Endothelial cell of umbilical vein (primary cell): ENCODE data around the gene MC5R.

Experiments
- EZH2 ChIP-seq: IDR thresholded peaks from 2 replicates; pipeline ENCODE4 v1.6.1; 2012; ENCODE audit warnings: borderline replicate concordance, low read depth, mild to moderate bottlenecking, moderate library complexity, low read length, inconsistent platforms; ENCODE audit not compliant: severe bottlenecking
- FOS ChIP-seq: IDR thresholded peaks from 2 replicates; pipeline ENCODE4 v1.6.1; 2011; ENCODE audit warnings: mild to moderate bottlenecking, low read length, moderate library complexity, borderline replicate concordance; ENCODE audit not compliant: insufficient read depth
- GATA2 ChIP-seq: IDR thresholded peaks from 2 replicates; pipeline ENCODE4 v1.7.0; 2011; ENCODE audit warnings: low read depth, mild to moderate bottlenecking, moderate library complexity, mixed read lengths, low read length; ENCODE audit not compliant: insufficient read length, insufficient read depth
- JUN ChIP-seq: IDR thresholded peaks from 2 replicates; pipeline ENCODE4 v1.6.1; 2011; ENCODE audit warnings: borderline replicate concordance, low read depth; ENCODE audit not compliant: insufficient read length, insufficient read depth
- MYC ChIP-seq: IDR thresholded peaks from one replicate; pipeline ENCODE4 v1.6.1; 2011; ENCODE audit warnings: mild to moderate bottlenecking, low read depth, low read length
- POLR2A ChIP-seq: IDR thresholded peaks from 2 replicates; pipeline ENCODE4 v1.6.1; 2012; ENCODE audit warnings: low read depth, mild to moderate bottlenecking, control low read depth, low read length
- POLR2AphosphoS5 ChIP-seq: IDR thresholded peaks from 2 replicates; pipeline ENCODE4 v1.6.1; 2012; ENCODE audit warnings: low read depth, mild to moderate bottlenecking, control low read depth, low read length, moderate library complexity; ENCODE audit not compliant: insufficient read depth
- TF ChIP-seq, protein P1 (sequence below), 2 donors: IDR thresholded peaks; 1 replicate in 1 of 2; 2 replicates in 1 of 2; pipeline ENCODE4 v1.5.1; 2011; ENCODE audit warnings: low read length in 2 of 2, mild to moderate bottlenecking in 2 of 2, moderate library complexity in 2 of 2, control low read depth in 1 of 2, inconsistent platforms in 1 of 2, low read depth in 1 of 2; ENCODE audit not compliant: insufficient read depth in 1 of 2; ENCODE audit errors: extremely low read depth in 1 of 2
- TF ChIP-seq, protein P2 (sequence below): IDR thresholded peaks from 2 replicates; pipeline ENCODE4 v1.6.1; 2011; ENCODE audit not compliant: insufficient read depth, insufficient read length

DNA sequence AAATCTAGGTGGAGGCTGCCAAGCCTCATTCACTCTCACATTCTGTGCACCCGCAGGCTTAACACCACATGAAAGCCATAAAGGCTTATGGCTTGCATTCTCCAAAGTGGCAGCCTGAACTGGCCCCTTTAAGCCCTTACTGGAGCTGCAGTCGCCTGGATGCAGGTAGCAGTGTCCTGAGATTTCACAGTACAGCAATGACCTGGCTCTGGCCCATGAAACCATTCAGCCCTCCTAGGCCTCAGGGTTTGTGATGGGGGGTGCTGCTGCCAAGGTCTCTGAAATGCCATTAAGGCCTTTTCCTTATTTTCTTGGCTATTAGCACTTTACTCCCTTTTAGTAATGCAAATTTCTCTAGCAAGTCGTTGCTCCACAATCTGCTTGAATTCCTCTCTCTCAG lies 48.9 kb upstream of the MC5R start:
- TF ChIP-seq POLR2A (no peak), JUN (no peak), EZH2 (no peak), POLR2AphosphoS5 (no peak), FOS (no peak), GATA2 (no peak), MYC (no peak)
- TF ChIP-seq, protein P1, sequence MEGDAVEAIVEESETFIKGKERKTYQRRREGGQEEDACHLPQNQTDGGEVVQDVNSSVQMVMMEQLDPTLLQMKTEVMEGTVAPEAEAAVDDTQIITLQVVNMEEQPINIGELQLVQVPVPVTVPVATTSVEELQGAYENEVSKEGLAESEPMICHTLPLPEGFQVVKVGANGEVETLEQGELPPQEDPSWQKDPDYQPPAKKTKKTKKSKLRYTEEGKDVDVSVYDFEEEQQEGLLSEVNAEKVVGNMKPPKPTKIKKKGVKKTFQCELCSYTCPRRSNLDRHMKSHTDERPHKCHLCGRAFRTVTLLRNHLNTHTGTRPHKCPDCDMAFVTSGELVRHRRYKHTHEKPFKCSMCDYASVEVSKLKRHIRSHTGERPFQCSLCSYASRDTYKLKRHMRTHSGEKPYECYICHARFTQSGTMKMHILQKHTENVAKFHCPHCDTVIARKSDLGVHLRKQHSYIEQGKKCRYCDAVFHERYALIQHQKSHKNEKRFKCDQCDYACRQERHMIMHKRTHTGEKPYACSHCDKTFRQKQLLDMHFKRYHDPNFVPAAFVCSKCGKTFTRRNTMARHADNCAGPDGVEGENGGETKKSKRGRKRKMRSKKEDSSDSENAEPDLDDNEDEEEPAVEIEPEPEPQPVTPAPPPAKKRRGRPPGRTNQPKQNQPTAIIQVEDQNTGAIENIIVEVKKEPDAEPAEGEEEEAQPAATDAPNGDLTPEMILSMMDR (IDR thresholded peaks at IDR 0.05; ENCODE audit: extremely low read depth in 1 of 2, insufficient read depth in 1 of 2, low read depth in 1 of 2, low read length in 2 of 2) = no peak
- TF ChIP-seq, protein P2, sequence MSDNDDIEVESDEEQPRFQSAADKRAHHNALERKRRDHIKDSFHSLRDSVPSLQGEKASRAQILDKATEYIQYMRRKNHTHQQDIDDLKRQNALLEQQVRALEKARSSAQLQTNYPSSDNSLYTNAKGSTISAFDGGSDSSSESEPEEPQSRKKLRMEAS = no peak
